GM21529 (cell line): ENCODE results near the gene AXL.

ENCODE experiments used
- ATAC-seq: cut with Tn5 transposase; IDR thresholded peaks from one replicate; pipeline ENCODE4 v1.9.1; 2021; ENCODE audit not compliant: unreplicated experiment

AXL gene

GRCh38 chr19:41305927-41306793, 87.1 kb downstream of the AXL start:
- ATAC-seq = no peak

GRCh38 chr19:41307090-41307875, 88.3 kb downstream of the AXL start:
- no peak for ATAC-seq

- no peak for ATAC-seq
These were observed 89.0 kb downstream of the AXL start for GRCh38 chr19:41307954-41308449.

GRCh38 chr19:41308450-41309179, 89.6 kb downstream of the AXL start:
- no peak for ATAC-seq

- no peak for ATAC-seq
These were observed 90.4 kb downstream of the AXL start for GRCh38 chr19:41309180-41310032.

- ATAC-seq = peak; percentile 53
These were observed 91.2 kb downstream of the AXL start, which contains the start of gene CCDC97 for GRCh38 chr19:41310033-41310831. CCDC97 (plus strand) TSS chr19:41310172; CDS start chr19:41310311, 139 bp downstream.

- no peak for ATAC-seq
These were observed 92.0 kb downstream of the AXL start for GRCh38 chr19:41311072-41311471.
